PC-9 (cell line): ENCODE results near the gene ARMC9.

Experiments used
- CTCF ChIP-seq: fragments of 200-600 bp; sonication (generic); conservative IDR thresholded peaks from 2 replicates; pipeline ENCODE4 v1.6.1; 2017; ENCODE audit warnings: mixed run types, antibody characterized with exemption, mild to moderate bottlenecking, moderate library complexity
- EZH2 ChIP-seq: fragments of 200-600 bp; sonication (generic); IDR thresholded peaks from 2 replicates; pipeline ENCODE4 v1.8.0; 2017; ENCODE audit warnings: antibody characterized with exemption, low read depth

GRCh38 chr2:231411237-231411636 lies 212.8 kb downstream of the ARMC9 start:
- TF ChIP-seq CTCF (no peak), EZH2 (no peak)
